Muscle layer of colon (tissue), 2 donors: ENCODE results near the gene TIGD7.

Experiments used
- H3K27ac ChIP-seq: one replicate; pipeline ENCODE4 v1.7.0; 2013; ENCODE audit warnings: low read depth, mild to moderate bottlenecking, low read length, moderate library complexity
- H3K27me3 ChIP-seq, 2 donors: one replicate each; pipeline ENCODE4 v1.7.0; 2013; ENCODE audit warnings: low read length in 2 of 2, mild to moderate bottlenecking in 2 of 2; ENCODE audit not compliant: insufficient read depth in 2 of 2, control insufficient read depth in 1 of 2
- H3K36me3 ChIP-seq: one replicate; pipeline ENCODE4 v1.7.0; 2013; ENCODE audit warnings: mild to moderate bottlenecking, low read length; ENCODE audit not compliant: insufficient read depth
- H3K4me1 ChIP-seq: one replicate; pipeline ENCODE4 v1.7.0; 2013; ENCODE audit warnings: mild to moderate bottlenecking, low read length; ENCODE audit not compliant: insufficient read depth
- H3K4me3 ChIP-seq, 2 donors: one replicate each; pipeline ENCODE4 v1.7.0; 2013; ENCODE audit warnings: low read length in 2 of 2, low read depth in 1 of 2, mild to moderate bottlenecking in 1 of 2, moderate library complexity in 1 of 2
- H3K9ac ChIP-seq: one replicate; pipeline ENCODE4 v1.7.0; 2013; ENCODE audit warnings: low read length
- H3K9me3 ChIP-seq: one replicate; pipeline ENCODE4 v1.7.0; 2013; ENCODE audit warnings: mild to moderate bottlenecking, low read length
- donor health status: abdominal sarcoma.
- donor health status: Adenocarcinoma of cecum.

The TIGD7 gene

DNA sequence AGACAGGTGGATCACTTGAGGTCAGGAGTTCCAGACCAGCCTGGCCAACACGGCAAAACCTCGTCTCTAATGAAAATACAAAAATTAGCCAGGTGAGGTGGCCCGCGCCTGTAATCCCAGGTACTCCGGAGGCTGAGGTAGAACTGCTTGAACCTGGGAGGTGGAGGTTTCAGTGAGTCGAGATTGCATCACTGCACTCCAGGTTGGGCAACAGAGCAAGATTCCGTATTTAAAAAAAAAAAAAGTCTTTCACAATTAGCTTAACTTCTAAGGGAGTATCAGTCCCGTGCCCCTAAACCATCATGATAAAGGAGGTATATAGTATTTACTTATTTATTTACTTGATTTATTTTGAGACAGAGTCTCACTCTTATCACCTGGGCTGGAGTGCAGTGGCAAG is 45.4 kb downstream of the TIGD7 start:
- H3K4me1 ChIP-seq, result peaks cover 1% of the 10 kb centered on the region
- no peak overlapping the region for H3K4me3 ChIP-seq
- no peaks in the 10 kb centered on the region for H3K27me3 ChIP-seq
- H3K9me3 ChIP-seq, result no peaks in the 10 kb centered on the region
- H3K36me3 ChIP-seq, result no peaks in the 10 kb centered on the region
- H3K27ac ChIP-seq, result no peak overlapping the region
- no peak overlapping the region for H3K9ac ChIP-seq

DNA sequence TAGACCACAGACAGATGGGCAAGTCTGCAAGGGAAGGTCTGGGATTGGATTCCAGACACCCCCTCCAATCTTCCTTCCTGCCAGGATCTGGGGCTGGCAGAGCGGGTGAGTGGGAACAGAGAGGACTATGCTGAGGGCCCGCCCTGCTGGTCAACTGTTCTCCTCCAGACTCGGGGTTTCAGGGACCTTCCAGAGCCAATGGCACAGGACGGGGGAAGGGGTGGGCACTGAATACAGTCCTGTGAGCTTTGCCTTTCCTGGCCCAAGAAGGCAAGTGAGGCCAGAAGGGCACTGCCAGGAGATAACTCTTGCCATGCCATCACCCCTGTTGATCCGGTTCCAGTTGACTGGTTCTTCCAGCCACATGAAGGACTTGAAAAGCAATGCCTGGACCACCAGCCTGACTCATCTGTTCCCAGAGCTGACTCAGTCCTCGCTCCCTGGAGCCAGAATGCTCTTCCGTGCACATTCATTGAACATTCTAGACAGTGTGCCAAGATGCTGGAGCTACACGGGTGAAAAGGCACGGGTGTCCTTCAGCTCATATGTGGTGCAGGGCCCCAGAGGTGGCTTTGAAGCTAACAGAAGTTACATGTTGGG is 48.3 kb downstream of the TIGD7 start:
- Histone ChIP-seq H3K9me3 (no peaks in the 10 kb centered on the region), H3K36me3 (no peaks in the 10 kb centered on the region), H3K27me3 (no peaks in the 10 kb centered on the region), H3K27ac (no peak overlapping the region), H3K4me3 (no peak overlapping the region), H3K9ac (no peak overlapping the region), H3K4me1 (no peaks in the 10 kb centered on the region)

DNA sequence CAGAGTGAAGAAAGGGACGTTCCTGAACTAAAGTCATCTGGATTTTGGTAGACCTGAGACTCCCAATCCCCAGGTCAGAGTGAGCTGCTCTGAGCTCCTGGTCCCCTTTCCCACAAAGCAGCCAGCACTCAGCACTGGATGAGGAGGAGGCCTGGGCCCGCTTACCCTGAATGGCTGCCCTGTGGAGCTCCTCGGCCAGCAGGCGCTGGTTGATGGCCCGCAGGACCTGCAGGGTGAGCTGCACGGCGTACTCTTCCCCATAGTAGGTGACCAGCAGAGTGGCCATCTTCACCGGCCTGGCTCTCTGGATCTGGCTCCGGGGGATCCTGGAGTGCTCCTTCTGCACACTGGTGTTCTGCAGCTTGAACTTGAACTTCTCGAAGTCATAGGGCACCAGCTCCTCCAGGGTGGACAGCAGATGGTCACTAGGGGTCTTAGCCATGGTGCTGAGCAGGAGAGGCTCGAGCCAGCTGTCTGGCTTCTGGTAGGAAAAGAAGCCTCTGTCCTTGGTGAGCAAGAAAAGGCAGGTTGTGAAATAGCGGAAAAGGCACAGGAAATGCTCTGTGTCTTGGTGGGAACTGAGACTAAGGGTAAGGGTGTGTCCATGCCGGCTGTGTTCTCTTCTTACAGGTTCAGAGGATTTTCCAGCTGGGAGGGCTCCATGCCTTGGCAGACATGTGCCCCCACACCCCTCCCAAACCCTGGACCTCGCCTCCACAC is 48.9 kb downstream of the TIGD7 start, which contains the start of gene MEFV:
Gene MEFV, minus strand, starts transcription at position 488 of the 720 bp plus-strand sequence. Its CDS starts 46 bp downstream, at position 442.
- Histone ChIP-seq H3K27ac (no peak within 1 kb of the TSS), H3K27me3 (no peaks in the 10 kb centered on the region), H3K9me3 (no peaks in the 10 kb centered on the region), H3K9ac (no peak within 1 kb of the TSS), H3K4me1 (no peaks in the 10 kb centered on the region), H3K36me3 (no peaks in the 10 kb centered on the region), H3K4me3 (no peak within 1 kb of the TSS)

DNA sequence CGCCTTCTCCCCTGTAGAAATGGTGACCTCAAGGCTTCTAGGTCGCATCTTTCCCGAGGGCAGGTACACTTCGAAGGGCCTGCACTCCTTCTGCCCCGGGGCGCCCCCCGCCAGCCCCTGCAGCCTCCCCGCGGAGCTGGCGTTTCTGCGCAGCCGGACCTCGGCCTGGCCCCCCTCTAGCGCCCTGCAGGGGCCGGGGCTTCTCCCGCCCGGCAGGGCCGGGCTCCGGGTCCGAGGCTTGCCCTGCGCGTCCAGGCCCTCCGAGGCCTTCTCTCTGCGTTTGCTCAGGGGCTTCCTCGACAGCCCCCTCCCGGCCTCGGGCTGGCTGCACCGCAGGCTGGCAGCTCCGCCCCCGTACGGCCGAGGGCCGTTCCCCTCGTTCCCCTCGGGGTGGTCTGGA is 50.9 kb downstream of the TIGD7 start:
- H3K27me3 ChIP-seq, result no peaks in the 10 kb centered on the region
- no peak overlapping the region for H3K27ac ChIP-seq
- no peaks in the 10 kb centered on the region for H3K9me3 ChIP-seq
- no peaks in the 10 kb centered on the region for H3K36me3 ChIP-seq
- H3K4me1 ChIP-seq, result no peaks in the 10 kb centered on the region
- no peak overlapping the region for H3K9ac ChIP-seq
- H3K4me3 ChIP-seq, result no peak overlapping the region

DNA sequence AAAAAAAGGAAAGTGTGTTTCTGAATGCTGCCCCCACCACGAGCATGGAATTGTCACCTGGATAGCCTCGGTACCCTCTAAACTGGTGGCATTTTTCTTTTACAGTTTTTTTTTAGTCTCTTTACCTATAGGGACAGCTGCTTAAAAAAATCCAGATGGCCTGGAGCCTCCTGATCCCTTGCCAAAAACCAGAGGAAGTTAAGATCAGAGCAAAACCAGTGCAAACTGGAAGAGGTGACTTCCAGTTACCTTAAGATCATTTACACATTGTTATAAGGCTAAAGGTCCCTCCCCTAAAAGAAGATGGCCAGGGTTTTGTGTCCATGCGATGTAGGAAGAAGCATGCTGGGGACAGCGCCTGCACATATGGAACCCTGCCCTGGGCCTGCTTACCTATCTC is 52.3 kb downstream of the TIGD7 start:
- no peak overlapping the region for H3K9ac ChIP-seq
- no peak overlapping the region for H3K27ac ChIP-seq
- no peaks in the 10 kb centered on the region for H3K4me1 ChIP-seq
- H3K27me3 ChIP-seq, result no peaks in the 10 kb centered on the region
- no peaks in the 10 kb centered on the region for H3K9me3 ChIP-seq
- H3K4me3 ChIP-seq, result no peak overlapping the region
- H3K36me3 ChIP-seq, result no peaks in the 10 kb centered on the region

DNA sequence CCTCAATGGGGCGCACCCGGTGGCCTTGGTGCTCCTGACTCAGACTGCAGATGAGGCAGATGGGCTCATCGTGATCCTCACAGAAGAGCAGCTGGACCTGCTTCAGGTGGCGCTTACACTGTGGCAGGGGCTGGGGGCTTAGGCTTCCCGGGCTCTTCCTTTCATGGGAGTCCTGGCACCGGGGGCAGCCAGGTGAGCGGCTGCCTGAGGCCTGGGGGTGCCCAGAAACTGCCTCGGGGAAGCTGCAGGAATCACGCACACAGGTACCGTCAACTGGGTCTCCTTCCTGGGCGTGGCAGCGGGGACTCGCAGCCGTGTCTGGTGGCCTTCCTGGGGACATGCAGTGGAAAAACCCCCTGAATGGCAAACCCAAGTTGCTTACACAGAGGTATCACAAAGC is 55.8 kb downstream of the TIGD7 start:
- Histone ChIP-seq H3K4me1 (no peaks in the 10 kb centered on the region), H3K27me3 (no peaks in the 10 kb centered on the region)

DNA sequence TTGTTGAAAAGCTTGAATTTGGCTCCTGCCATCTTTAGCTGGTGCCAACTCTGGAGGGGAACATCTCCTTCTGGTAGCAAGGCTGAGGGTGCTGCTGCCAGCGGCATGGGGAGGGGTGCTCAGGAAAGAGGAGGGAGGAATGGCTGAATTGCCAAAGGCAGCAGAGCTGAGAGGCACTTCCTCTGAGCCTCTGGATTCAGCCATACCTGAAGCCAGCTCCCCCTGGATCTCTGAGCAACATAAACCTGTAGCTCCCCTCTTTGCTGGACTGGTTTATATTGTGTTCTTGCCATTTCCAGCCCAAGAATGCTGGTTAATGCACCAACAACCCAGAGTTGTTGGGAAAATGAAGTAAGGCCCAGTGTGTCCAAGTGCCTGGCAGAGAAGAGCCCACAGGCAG is 56.2 kb downstream of the TIGD7 start:
- no peaks in the 10 kb centered on the region for H3K27me3 ChIP-seq
- H3K4me1 ChIP-seq, result no peaks in the 10 kb centered on the region
- no peaks in the 10 kb centered on the region for H3K36me3 ChIP-seq
- H3K4me3 ChIP-seq, result no peak overlapping the region
- no peaks in the 10 kb centered on the region for H3K9me3 ChIP-seq
- H3K27ac ChIP-seq, result no peak overlapping the region
- H3K9ac ChIP-seq, result no peak overlapping the region

More for the DNA sequence above, 55.8 kb downstream of the TIGD7 start:
- Histone ChIP-seq H3K9me3 (no peaks in the 10 kb centered on the region), H3K4me3 (no peak overlapping the region), H3K9ac (no peak overlapping the region), H3K27ac (no peak overlapping the region), H3K36me3 (no peaks in the 10 kb centered on the region)
